GM12878 (cell line): Measurements from ENCODE around the gene HMOX1. TPM values are rescaled to one million over a fixed set of nuclear protein-coding genes. Genes with fewer than 3 reads are reported as not detected.

Experiments used
- ATAC-seq: fragments of 200-7000 bp; cut with Tn5 transposase; 3 replicates; pipeline ENCODE4 v1.9.1; 2020; ENCODE audit warnings: mild to moderate bottlenecking, moderate library complexity
- BruUV-seq: library from RNA; stranded (reverse); fragments of 400-500 nt; replicated peaks from 2 replicates; lab custom pipeline; 2021; lab: Mats Ljungman, UMichigan
- CTCF ChIA-PET: fragments of 300-600 bp; sonication (Branson Sonifier 250); formaldehyde crosslinking; extraction: SDS; loops from one replicate; lab custom pipeline; 2021; ENCODE audit warnings: inconsistent platforms; lab: Yijun Ruan, JAX
- POLR2A ChIA-PET: fragments of 350-600 bp; formaldehyde crosslinking; extraction: SDS; loops from one replicate; lab custom pipeline; 2021; ENCODE audit warnings: inconsistent platforms; lab: Charles Lee
- RAD21 ChIA-PET: fragments of 300-600 bp; sonication (Branson Sonifier 250); formaldehyde crosslinking; loops from one replicate; lab custom pipeline; 2023; ENCODE audit warnings: antibody characterized with exemption; ENCODE audit not compliant: unreplicated experiment; lab: Charles Lee
- SMC1A ChIA-PET: fragments of 300-600 bp; sonication (Branson Sonifier 250); formaldehyde crosslinking; loops from one replicate; lab custom pipeline; 2023; ENCODE audit not compliant: unreplicated experiment, uncharacterized antibody; lab: Charles Lee
- DNase-seq: peaks from one replicate; pipeline ENCODE4 v3.0.0-alpha.2; 2011; ENCODE audit warnings: low read depth, low spot score
- FAIRE-seq: peaks from 3 replicates; lab custom pipeline; 2011; peaks lifted over from hg19 to GRCh38; lab: Jason Lieb, UNC
- H2AFZ ChIP-seq: 2 replicates; pipeline ENCODE4 v1.6.0; 2011; ENCODE audit warnings: low read depth, low read length, control low read depth; ENCODE audit not compliant: control insufficient read depth
- H3K27ac ChIP-seq: 2 replicates; pipeline ENCODE4 v1.5.1; 2011; ENCODE audit warnings: control low read depth; ENCODE audit not compliant: control insufficient read depth, insufficient read depth
- H3K27me3 ChIP-seq, 2 experiments: replicated peaks in 1 of 2; 2 replicates each; pipeline versions ENCODE4 v1.6.0 to v1.6.1; 2011; ENCODE audit warnings: low read length in 1 of 2; ENCODE audit not compliant: control insufficient read depth in 2 of 2, insufficient read depth in 2 of 2
- H3K36me3 ChIP-seq, 2 experiments: 2 replicates each; pipeline ENCODE4 v1.5.1; 2011; ENCODE audit warnings: low read length in 1 of 2; ENCODE audit not compliant: control insufficient read depth in 2 of 2, insufficient read depth in 2 of 2
- H3K4me1 ChIP-seq: 2 replicates; pipeline ENCODE4 v1.6.1; 2011; ENCODE audit warnings: mild to moderate bottlenecking, low read length, moderate library complexity, mixed read lengths; ENCODE audit not compliant: control insufficient read depth, insufficient read depth
- H3K4me2 ChIP-seq: 2 replicates; pipeline ENCODE4 v1.6.0; 2011; ENCODE audit warnings: control low read depth; ENCODE audit not compliant: control insufficient read depth, insufficient read depth
- H3K4me3 ChIP-seq: fragments of 200-600 bp; sonication (generic); 2 replicates; pipeline ENCODE4 v1.5.1; 2016
- H3K79me2 ChIP-seq: 2 replicates; pipeline ENCODE4 v1.6.0; 2011; ENCODE audit warnings: low read length; ENCODE audit not compliant: control insufficient read depth, insufficient read depth
- H3K9ac ChIP-seq: 2 replicates; pipeline ENCODE4 v1.8.0; 2011; ENCODE audit warnings: low read length, control low read depth, mixed read lengths; ENCODE audit not compliant: control insufficient read depth, insufficient read depth
- H3K9me3 ChIP-seq: replicated peaks from 3 replicates; pipeline ENCODE4 v1.5.1; 2011; ENCODE audit warnings: mild to moderate bottlenecking, low read length; ENCODE audit not compliant: control insufficient read depth, insufficient read depth
- H4K20me1 ChIP-seq: 2 replicates; pipeline ENCODE4 v1.6.0; 2011; ENCODE audit not compliant: control insufficient read depth, insufficient read depth
- BCL3 ChIP-seq: IDR thresholded peaks from 2 replicates; pipeline ENCODE4 v1.6.1; 2011; ENCODE audit warnings: borderline replicate concordance, low read depth, mild to moderate bottlenecking, moderate library complexity, low read length; ENCODE audit not compliant: insufficient read depth, poor library complexity, severe bottlenecking
- CHD4 ChIP-seq: fragments of 200-600 bp; sonication (generic); IDR thresholded peaks from 2 replicates; pipeline ENCODE4 v1.6.1; 2016; ENCODE audit warnings: mild to moderate bottlenecking
- EED ChIP-seq: sonication (generic); IDR thresholded peaks from 2 replicates; pipeline ENCODE4 v1.6.1; 2016; ENCODE audit warnings: antibody characterized with exemption, low read depth
- ETV6 ChIP-seq, 2 experiments: fragments of 450-650 bp in 1 of 2; IDR thresholded peaks in 1 of 2; conservative IDR thresholded peaks in 1 of 2; 2 replicates each; pipeline ENCODE4 v1.6.1; 2014; ENCODE audit warnings: antibody characterized with exemption in 1 of 2, borderline replicate concordance in 1 of 2, low read depth in 1 of 2, mild to moderate bottlenecking in 1 of 2, moderate library complexity in 1 of 2
- FOXK2 ChIP-seq: fragments of 450-650 bp; IDR thresholded peaks from 2 replicates; pipeline ENCODE4 v1.6.1; 2017; ENCODE audit warnings: mild to moderate bottlenecking, moderate library complexity
- GATAD2B ChIP-seq: fragments of 450-650 bp; conservative IDR thresholded peaks from 2 replicates; pipeline ENCODE4 v1.6.1; 2017; ENCODE audit warnings: low read depth, mild to moderate bottlenecking, moderate library complexity
- JUND ChIP-seq: IDR thresholded peaks from 2 replicates; pipeline ENCODE4 v1.6.1; 2012; ENCODE audit warnings: low read depth, mild to moderate bottlenecking, low read length, improper control_type of control experiment, moderate library complexity
- NFXL1 ChIP-seq: fragments of 450-650 bp; IDR thresholded peaks from 2 replicates; pipeline ENCODE4 v1.6.1; 2017; ENCODE audit warnings: antibody characterized with exemption, mild to moderate bottlenecking, borderline replicate concordance
- POLR2A ChIP-seq: IDR thresholded peaks from 2 replicates; pipeline ENCODE4 v1.6.1; 2011; ENCODE audit warnings: low read depth, mild to moderate bottlenecking, low read length
- RAD21 ChIP-seq: IDR thresholded peaks from 2 replicates; pipeline ENCODE4 v1.6.1; 2011; ENCODE audit warnings: mild to moderate bottlenecking, low read depth, low read length, moderate library complexity; ENCODE audit not compliant: insufficient read depth
- USF2 ChIP-seq: IDR thresholded peaks from 2 replicates; pipeline ENCODE4 v1.6.1; 2011; ENCODE audit warnings: low read depth, low read length, improper control_type of control experiment, borderline replicate concordance
- ZNF687 ChIP-seq: fragments of 450-650 bp; IDR thresholded peaks from 2 replicates; pipeline ENCODE4 v1.6.1; 2017; ENCODE audit warnings: mild to moderate bottlenecking, moderate library complexity
- WGBS: methylation state at CpG from one replicate; pipeline ENCODE4 v1.1.6; 2016; ENCODE audit warnings: low lambda C conversion rate; ENCODE audit not compliant: insufficient replicate concordance, insufficient coverage; ENCODE audit errors: missing lambda C conversion rate; 5-methylcytosine and 5-hydroxymethylcytosine counted together
- in situ Hi-C: fragments of 300-500 bp; cut with MboI; formaldehyde crosslinking; loops from 9 replicates; pipeline ENCODE4 v1.14.3; 2018; ENCODE audit warnings: mixed read lengths
- intact Hi-C: fragments of 100-400 bp; cut with micrococcal nuclease; formaldehyde crosslinking; loops from one replicate; pipeline ENCODE4 v1.14.2; 2022; ENCODE audit not compliant: unreplicated experiment
- polyA plus RNA-seq, 11 experiments: library from polyadenylated mRNA; depleted of rRNA in 4 of 11; unstranded in 6 of 11; stranded (reverse) in 5 of 11; fragments of >200 nt; fragmentation: Nextera tagmentation in 4 of 11; fragmentation: Illumina TruSeq in 1 of 11; extraction: Ambion mirVana in 4 of 11; extraction: Trizol in 1 of 11; gene quantifications; 1 replicate in 1 of 11; 2 replicates in 10 of 11; pipeline versions ENCODE4 v1.2.1 to v1.2.3, GENCODE V29; 2011 to 2016; ENCODE audit warnings: inconsistent platforms in 2 of 11, missing spikeins in 2 of 11, low read depth in 1 of 11
- total RNA-seq, 4 experiments: library from RNA; depleted of rRNA in 3 of 4; stranded (reverse); fragments of >200 nt in 3 of 4; fragmentation: Illumina TruSeq in 1 of 4; extraction: Trizol in 1 of 4; gene quantifications; 2 replicates each; pipeline versions ENCODE4 v1.2.1 to v1.2.3, GENCODE V29; 2013 to 2021
- TF ChIP-seq, protein P1 (sequence below): fragments of 450-650 bp; IDR thresholded peaks from 2 replicates; pipeline ENCODE4 v1.6.1; 2017; ENCODE audit warnings: mild to moderate bottlenecking, moderate library complexity

HMOX1 gene
- total and polyA plus RNA-seq, 10 of the 15 experiments (the other 5 are each of a cell fraction or from before 2014, with no cell fraction given): 1.5 to 36.7 (median 18.8) TPM

GRCh38 chr22:35390933-35391332 lies 10.0 kb downstream of the HMOX1 start:
- no peak overlapping the region for H3K9ac ChIP-seq
- ChIA-PET POLR2A (interaction anchor here (0.6 to 1.4 kb wide), 3 partner anchors 9 to 34 kb away, joined by 3 read pairs; partner anchors contain the start of gene HMOX1), RAD21 (no interaction called here), CTCF (interaction anchor here (0.9 to 1.0 kb wide), 2 partner anchors 10 to 20 kb away, joined by 3 read pairs; partner anchors contain the start of gene HMOX1), SMC1A (interaction anchor here (1.0 to 2.3 kb wide), 3 partner anchors 8 to 15 kb away, joined by 3 to 7 read pairs (median 5); partner anchors contain the start of gene HMOX1)
- H3K36me3 ChIP-seq: peaks cover 13 to 17% of the 10 kb centered on the region in 2 experiments; a peak in 3 of 4 replicates
- H3K9me3 ChIP-seq: no peaks in the 10 kb centered on the region
- FAIRE-seq: no peak
- H3K4me3 ChIP-seq: no peak overlapping the region
- H3K27ac ChIP-seq: no peak overlapping the region
- no peaks in the 10 kb centered on the region for H3K27me3 ChIP-seq
- BruUV-seq: no TSS peak
- H3K4me2 ChIP-seq: no peak overlapping the region
- DNase-seq: no peak
- in situ Hi-C loops (loop anchor here (25.0 kb wide), 1 partner anchor 1821 kb away; the partner anchor contains the start of gene SSTR3), intact Hi-C loops (no loop called here)
- no peak overlapping the region for H2AFZ ChIP-seq
- no peaks in the 10 kb centered on the region for H3K79me2 ChIP-seq
- 82% methylated on average over 4 of the region's 5 CpGs for WGBS
- H3K4me1 ChIP-seq: peaks cover 14% of the 10 kb centered on the region
- no peaks in the 10 kb centered on the region for H4K20me1 ChIP-seq
- no peak for ATAC-seq
- TF ChIP-seq ETV6 (conservative IDR thresholded peaks at IDR 0.05 in 1 of 2, IDR thresholded peaks at IDR 0.05 in 1 of 2; ENCODE audit: borderline replicate concordance in 1 of 2, low read depth in 1 of 2): no peak
- TF ChIP-seq JUND: no peak
- TF ChIP-seq EED: no peak
- TF ChIP-seq CHD4: no peak
- TF ChIP-seq POLR2A: no peak
- TF ChIP-seq USF2: no peak
- TF ChIP-seq, protein P1, sequence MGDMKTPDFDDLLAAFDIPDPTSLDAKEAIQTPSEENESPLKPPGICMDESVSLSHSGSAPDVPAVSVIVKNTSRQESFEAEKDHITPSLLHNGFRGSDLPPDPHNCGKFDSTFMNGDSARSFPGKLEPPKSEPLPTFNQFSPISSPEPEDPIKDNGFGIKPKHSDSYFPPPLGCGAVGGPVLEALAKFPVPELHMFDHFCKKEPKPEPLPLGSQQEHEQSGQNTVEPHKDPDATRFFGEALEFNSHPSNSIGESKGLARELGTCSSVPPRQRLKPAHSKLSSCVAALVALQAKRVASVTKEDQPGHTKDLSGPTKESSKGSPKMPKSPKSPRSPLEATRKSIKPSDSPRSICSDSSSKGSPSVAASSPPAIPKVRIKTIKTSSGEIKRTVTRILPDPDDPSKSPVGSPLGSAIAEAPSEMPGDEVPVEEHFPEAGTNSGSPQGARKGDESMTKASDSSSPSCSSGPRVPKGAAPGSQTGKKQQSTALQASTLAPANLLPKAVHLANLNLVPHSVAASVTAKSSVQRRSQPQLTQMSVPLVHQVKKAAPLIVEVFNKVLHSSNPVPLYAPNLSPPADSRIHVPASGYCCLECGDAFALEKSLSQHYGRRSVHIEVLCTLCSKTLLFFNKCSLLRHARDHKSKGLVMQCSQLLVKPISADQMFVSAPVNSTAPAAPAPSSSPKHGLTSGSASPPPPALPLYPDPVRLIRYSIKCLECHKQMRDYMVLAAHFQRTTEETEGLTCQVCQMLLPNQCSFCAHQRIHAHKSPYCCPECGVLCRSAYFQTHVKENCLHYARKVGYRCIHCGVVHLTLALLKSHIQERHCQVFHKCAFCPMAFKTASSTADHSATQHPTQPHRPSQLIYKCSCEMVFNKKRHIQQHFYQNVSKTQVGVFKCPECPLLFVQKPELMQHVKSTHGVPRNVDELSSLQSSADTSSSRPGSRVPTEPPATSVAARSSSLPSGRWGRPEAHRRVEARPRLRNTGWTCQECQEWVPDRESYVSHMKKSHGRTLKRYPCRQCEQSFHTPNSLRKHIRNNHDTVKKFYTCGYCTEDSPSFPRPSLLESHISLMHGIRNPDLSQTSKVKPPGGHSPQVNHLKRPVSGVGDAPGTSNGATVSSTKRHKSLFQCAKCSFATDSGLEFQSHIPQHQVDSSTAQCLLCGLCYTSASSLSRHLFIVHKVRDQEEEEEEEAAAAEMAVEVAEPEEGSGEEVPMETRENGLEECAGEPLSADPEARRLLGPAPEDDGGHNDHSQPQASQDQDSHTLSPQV: no peak
- TF ChIP-seq BCL3: no peak
- TF ChIP-seq ZNF687: no peak
- no peak for TF ChIP-seq GATAD2B
- TF ChIP-seq FOXK2: no peak
- no peak for TF ChIP-seq RAD21
- TF ChIP-seq NFXL1: no peak
